Cardiac septum (tissue), 1 donor: ENCODE data around the gene YWHAQ. TPM values are rescaled to one million over a fixed set of nuclear protein-coding genes. Genes with fewer than 3 reads are reported as not detected.

Experiments used
- total RNA-seq: library from RNA; stranded (reverse); fragmentation: NEBNext Ultra II Directional; extraction: Animal tissue kit (Norgen Biotek cat#: 25700); gene quantifications from one replicate; pipeline ENCODE4 v1.2.1, GENCODE V29; 2021
- donor health status: DM: no; HTN: no; CAD: no.

The YWHAQ gene
- total RNA-seq, 1 donor from 2014 or later = 299 TPM

Other genes with a start within 250 kb of the YWHAQ start
- 160 TPM for gene ITGB1BP1, start 207.5 kb downstream of the YWHAQ start, total RNA-seq
- gene CPSF3, start 207.3 kb downstream of the YWHAQ start, total RNA-seq = 17.1 TPM
- 92.0 TPM for gene IAH1, start 156.4 kb downstream of the YWHAQ start, total RNA-seq
- 18.9 TPM for gene ADAM17, start 75.2 kb downstream of the YWHAQ start, total RNA-seq
- 8.4 TPM for gene TAF1B, start 212.5 kb upstream of the YWHAQ start, total RNA-seq